NT2/D1 (cell line): ENCODE data around the gene ADGRL4.

Experiments used
- DNase-seq: peaks from one replicate; pipeline ENCODE4 v3.0.0-alpha.2; 2011; ENCODE audit warnings: low read depth, low spot score
- H3K27me3 ChIP-seq: 2 replicates; pipeline ENCODE4 v1.6.0; 2011; ENCODE audit warnings: mild to moderate bottlenecking; ENCODE audit not compliant: insufficient read length, insufficient read depth
- H3K36me3 ChIP-seq: 2 replicates; pipeline ENCODE4 v1.6.1; 2011; ENCODE audit warnings: mild to moderate bottlenecking, low read length, mixed read lengths; ENCODE audit not compliant: insufficient read depth, insufficient read length
- H3K4me1 ChIP-seq: 2 replicates; pipeline ENCODE4 v1.5.1; 2011; ENCODE audit not compliant: insufficient read depth, insufficient read length
- H3K4me3 ChIP-seq: 2 replicates; pipeline ENCODE4 v1.5.1; 2011; ENCODE audit warnings: low read depth; ENCODE audit not compliant: insufficient read length
- H3K9ac ChIP-seq: 2 replicates; pipeline ENCODE4 v1.6.0; 2011; ENCODE audit warnings: low read depth; ENCODE audit not compliant: insufficient read length
- H3K9me3 ChIP-seq: 2 replicates; pipeline ENCODE4 v1.5.1; 2011; ENCODE audit warnings: mild to moderate bottlenecking, low read length; ENCODE audit not compliant: insufficient read depth
- SUZ12 ChIP-seq: IDR thresholded peaks from 2 replicates; pipeline ENCODE4 v1.6.1; 2011; ENCODE audit not compliant: insufficient read length, insufficient read depth; ENCODE audit errors: extremely low read depth
- YY1 ChIP-seq: IDR thresholded peaks from 2 replicates; pipeline ENCODE4 v1.6.1; 2011; ENCODE audit not compliant: insufficient read length, insufficient read depth
- ZNF274 ChIP-seq: IDR thresholded peaks from 2 replicates; pipeline ENCODE4 v1.6.1; 2011; ENCODE audit warnings: mild to moderate bottlenecking, low read depth, low read length

Gene ADGRL4

DNA sequence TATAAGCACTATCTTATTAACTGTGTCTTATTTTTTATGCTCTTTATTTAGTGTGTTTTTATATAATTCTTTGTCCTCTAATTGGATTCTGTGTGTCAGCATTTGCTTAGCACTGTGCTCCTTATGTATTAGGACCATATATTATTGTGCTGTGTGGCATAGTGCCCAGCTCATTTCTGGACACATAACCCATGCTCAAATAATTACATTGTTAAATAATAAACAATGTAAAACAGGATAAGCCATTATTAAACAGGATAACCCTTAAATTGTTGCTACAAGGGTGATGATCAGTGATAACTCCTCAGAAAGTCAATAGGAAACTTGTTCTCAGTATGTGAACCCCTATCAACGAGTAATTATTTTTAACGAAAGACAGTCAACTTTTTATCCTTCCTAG is 150.4 kb downstream of the ADGRL4 start:
- Histone ChIP-seq H3K36me3 (no peaks in the 10 kb centered on the region), H3K4me1 (no peaks in the 10 kb centered on the region), H3K9ac (no peak overlapping the region), H3K27me3 (no peaks in the 10 kb centered on the region), H3K9me3 (peaks cover 8% of the 10 kb centered on the region; the same call in 1 of the 2 replicates), H3K4me3 (no peak overlapping the region)
- no peak for DNase-seq
- TF ChIP-seq SUZ12 (no peak), YY1 (no peak), ZNF274 (no peak)

DNA sequence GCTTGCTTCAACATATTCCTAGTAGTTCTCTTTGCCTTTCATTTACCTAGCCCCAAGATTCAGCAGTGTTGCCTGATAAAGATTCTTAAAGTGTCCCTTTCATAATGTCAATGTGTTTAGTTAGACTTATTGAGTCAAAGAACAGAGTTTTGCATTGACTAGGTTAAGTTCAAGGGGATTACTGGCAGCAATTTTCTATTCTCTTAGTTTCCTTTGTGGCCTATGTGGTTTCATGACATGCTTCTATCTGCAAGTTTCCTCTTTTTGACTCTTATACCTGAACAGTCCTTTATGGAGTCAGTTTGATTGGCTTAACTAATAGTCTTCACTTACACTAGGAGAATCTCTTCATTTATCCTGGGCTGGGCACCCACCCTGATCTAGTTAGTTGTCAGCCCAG is 151.3 kb downstream of the ADGRL4 start:
- no peak overlapping the region for H3K9ac ChIP-seq
- no peak overlapping the region for H3K4me3 ChIP-seq
- DNase-seq = no peak
- TF ChIP-seq SUZ12 (no peak), ZNF274 (no peak), YY1 (no peak)
- no peaks in the 10 kb centered on the region for H3K4me1 ChIP-seq
- no peaks in the 10 kb centered on the region for H3K36me3 ChIP-seq
- peaks cover 8% of the 10 kb centered on the region; the same call in 1 of the 2 replicates for H3K9me3 ChIP-seq
- H3K27me3 ChIP-seq = no peaks in the 10 kb centered on the region

DNA sequence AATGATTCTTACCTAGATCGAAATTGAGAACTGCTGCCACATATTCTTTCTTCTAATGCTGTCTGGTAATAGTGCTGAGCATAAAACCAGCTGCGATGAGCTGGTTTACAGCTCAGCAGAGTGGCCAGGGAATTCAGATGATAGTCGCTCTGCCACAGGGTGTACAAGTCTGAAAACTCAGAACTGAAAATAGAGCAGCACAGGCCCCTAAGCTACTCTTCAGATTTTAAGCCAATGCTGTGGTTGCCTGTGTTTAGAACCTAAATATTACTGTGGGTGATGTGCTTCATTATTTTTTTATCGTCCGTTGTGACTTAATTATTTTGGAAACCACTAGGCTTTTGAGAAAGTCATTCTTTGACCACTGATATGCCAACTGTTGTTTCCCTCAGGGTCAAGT is 152.0 kb downstream of the ADGRL4 start:
- Histone ChIP-seq H3K27me3 (no peaks in the 10 kb centered on the region), H3K4me3 (no peak overlapping the region), H3K9me3 (peaks cover 8% of the 10 kb centered on the region; the same call in 1 of the 2 replicates), H3K9ac (no peak overlapping the region), H3K4me1 (no peaks in the 10 kb centered on the region), H3K36me3 (no peaks in the 10 kb centered on the region)
- no peak for DNase-seq
- no peak for TF ChIP-seq ZNF274

DNA sequence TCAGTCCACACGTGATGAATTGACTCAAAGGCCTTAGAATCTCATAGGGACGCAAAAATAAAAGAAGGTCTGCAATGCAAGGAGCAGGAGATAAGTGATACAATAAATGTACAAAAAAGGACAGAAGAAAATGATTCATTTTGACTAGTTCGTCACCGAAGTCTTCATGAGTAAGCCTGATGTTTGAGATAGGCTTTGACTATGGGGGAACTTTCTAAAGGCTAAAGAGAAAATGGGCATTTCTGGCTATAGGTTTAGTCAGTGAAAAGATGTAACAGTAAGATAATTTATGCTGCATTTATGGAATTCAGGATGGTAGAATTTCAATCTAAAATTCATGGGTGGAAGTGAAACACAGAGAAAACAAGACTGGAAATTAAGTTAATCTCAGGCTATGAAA is 163.0 kb downstream of the ADGRL4 start:
- Histone ChIP-seq H3K9ac (no peak overlapping the region), H3K9me3 (no peaks in the 10 kb centered on the region), H3K36me3 (no peaks in the 10 kb centered on the region), H3K27me3 (no peaks in the 10 kb centered on the region), H3K4me1 (peaks cover 4% of the 10 kb centered on the region), H3K4me3 (no peak overlapping the region)
- TF ChIP-seq YY1 (no peak), ZNF274 (no peak), SUZ12 (no peak)
- DNase-seq = no peak

DNA sequence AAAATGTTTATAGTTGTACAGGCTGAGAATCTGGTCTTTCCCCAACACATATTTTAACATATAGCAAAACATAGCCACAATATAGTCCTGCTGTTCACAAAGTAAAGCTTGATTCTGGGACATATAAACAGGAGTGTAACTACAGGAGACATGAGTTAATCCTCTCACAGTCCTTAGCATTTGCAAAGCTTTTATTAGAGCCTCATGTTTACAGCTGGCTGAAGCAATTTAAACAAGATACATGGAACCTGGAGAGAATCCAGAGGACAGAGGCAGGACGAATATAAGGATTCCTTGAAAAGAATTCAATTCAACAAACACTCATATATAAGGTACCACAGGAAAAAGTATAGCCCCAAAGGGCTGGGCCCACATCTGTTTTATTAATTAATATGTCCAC is 163.4 kb downstream of the ADGRL4 start:
- DNase-seq = no peak
- H3K9me3 ChIP-seq = no peaks in the 10 kb centered on the region
- H3K4me1 ChIP-seq = peaks cover 4% of the 10 kb centered on the region
- H3K36me3 ChIP-seq = no peaks in the 10 kb centered on the region
- no peak for TF ChIP-seq ZNF274
- no peak for TF ChIP-seq YY1
- no peak overlapping the region for H3K9ac ChIP-seq
- no peak overlapping the region for H3K4me3 ChIP-seq
- no peaks in the 10 kb centered on the region for H3K27me3 ChIP-seq

DNA sequence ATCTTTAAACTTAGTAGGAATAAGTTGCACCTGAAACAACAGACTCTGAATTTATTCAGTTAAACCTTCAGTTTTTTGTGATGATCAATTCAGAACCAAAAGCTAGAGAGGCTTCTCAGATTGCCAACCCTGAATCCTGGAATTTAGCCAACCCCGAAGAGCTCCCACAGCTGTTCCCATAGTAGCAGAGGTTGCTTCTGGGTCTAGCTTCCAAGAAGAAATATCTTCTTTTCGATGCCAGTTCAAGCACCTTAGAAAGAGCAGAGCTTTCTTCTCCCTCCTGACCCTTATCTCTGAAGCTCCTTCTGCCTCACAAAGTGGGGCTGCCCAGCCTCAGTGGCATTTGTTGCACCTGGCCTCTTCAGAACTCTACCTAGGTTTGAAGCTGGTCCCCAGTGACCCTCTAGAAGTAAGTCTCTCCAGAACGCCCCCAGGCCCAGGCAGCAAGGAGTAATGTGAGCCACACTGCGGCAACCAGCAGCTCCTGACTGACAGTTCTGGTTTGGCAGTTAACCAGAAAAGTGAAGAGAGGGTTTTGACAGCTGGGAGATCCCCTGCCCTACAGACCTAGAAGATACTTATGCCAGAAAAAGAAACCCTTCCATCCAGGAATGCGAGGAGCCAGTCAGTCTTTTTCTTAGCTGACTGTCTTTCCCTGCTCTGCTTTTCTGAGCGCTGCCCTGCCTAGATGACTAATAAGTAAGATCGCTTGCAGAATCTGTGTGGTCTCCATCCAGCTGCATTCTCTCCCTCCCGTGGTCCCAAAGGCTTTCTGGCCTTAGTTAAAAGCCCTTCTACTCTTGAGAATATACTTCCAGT is 165.9 kb downstream of the ADGRL4 start:
- H3K9ac ChIP-seq = no peak overlapping the region
- H3K27me3 ChIP-seq = no peaks in the 10 kb centered on the region

More for the DNA sequence above, 165.9 kb downstream of the ADGRL4 start:
- Histone ChIP-seq H3K36me3 (no peaks in the 10 kb centered on the region), H3K4me1 (peaks cover 4% of the 10 kb centered on the region), H3K4me3 (no peak overlapping the region), H3K9me3 (no peaks in the 10 kb centered on the region)
- TF ChIP-seq SUZ12 (no peak), YY1 (no peak), ZNF274 (no peak)
- peak; percentile 18 for DNase-seq
